ENCODE measurements around the gene IL11. TPM values are rescaled to one million over a fixed set of nuclear protein-coding genes. Genes with fewer than 3 reads are reported as not detected.
A peak's percentile ranks its signal among the peaks of the same experiment; 100 is the strongest.

Gene IL11
- polyA plus RNA-seq, 6 donors from 2014 or later = not detected

DNA sequence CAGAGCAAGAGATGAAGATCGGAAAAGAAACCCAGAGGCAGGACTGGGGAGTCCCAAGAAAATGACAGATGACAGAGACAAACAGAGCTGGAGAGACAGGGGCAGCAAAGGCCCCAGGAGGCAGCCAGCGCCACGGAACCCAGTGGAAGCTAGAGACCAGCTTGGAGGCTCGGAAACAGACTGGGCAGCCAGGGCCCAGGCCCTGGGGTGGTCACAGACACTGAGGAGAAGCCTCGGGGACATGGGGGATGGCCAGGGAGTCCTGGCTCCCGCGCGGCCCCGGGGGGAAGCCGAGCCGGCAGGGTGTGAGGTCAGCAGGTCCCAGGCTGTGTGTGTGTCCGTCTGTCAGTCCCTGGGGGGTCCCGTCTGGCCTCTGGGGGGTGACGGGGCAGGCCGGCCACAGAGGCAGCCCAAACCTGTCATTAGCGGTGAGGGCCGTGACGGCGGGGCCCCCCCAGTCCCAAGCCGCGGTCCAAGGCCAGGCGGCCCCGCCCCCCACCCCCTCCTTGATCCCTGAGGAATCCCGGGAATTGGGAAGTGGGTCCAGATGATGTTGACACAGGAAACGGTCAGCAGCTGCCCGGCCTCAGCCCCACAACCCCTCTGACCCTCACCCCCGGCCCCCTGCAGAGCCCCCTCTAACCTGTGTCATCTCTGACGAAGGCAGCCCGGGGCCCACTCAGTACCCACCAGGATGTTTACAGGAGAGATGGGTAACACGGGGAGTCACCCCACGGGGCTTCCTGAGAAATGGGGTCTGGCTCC lies 3.9 kb upstream of the IL11 start:
- Mint-ChIP-seq H3K27me3 (peaks cover 19 to 62% (median 51%) of the 10 kb centered on the region in 3 donors), H3K27ac (no peak overlapping the region), H3K4me3 (peak overlapping the region in 1 of 8 donors; percentile 42), H3K4me1 (peaks cover 9 to 24% (median 23%) of the 10 kb centered on the region in 3 donors), H3K36me3 (peaks cover 0 to 25% of the 10 kb centered on the region in 2 donors), H3K9me3 (peaks cover 0 to 6% (median 0%) of the 10 kb centered on the region in 7 donors)
- ATAC-seq (ENCODE audit: low read depth in 2 of 2) (no peak), DNase-seq (no peak)

- no peak overlapping the region for H3K27ac Mint-ChIP-seq
- H3K4me1 Mint-ChIP-seq = peaks cover 9 to 24% (median 23%) of the 10 kb centered on the region in 3 donors
- ATAC-seq (ENCODE audit: low read depth in 2 of 2) (no peak), DNase-seq (no peak)
- peaks cover 0 to 6% (median 0%) of the 10 kb centered on the region in 7 donors for H3K9me3 Mint-ChIP-seq
- H3K27me3 Mint-ChIP-seq = peaks cover 19 to 67% (median 51%) of the 10 kb centered on the region in 3 donors
- H3K36me3 Mint-ChIP-seq = peaks cover 0 to 25% of the 10 kb centered on the region in 2 donors
- peak overlapping the region in 2 of 8 donors; percentile 22 to 42 for H3K4me3 Mint-ChIP-seq
These were observed 3.2 kb upstream of the IL11 start for GRCh38 chr19:55373306-55373992.

- peaks cover 9 to 24% (median 23%) of the 10 kb centered on the region in 3 donors for H3K4me1 Mint-ChIP-seq
- ATAC-seq (ENCODE audit: low read depth in 2 of 2) (no peak), DNase-seq (no peak)
- H3K27me3 Mint-ChIP-seq = peaks cover 19 to 77% (median 51%) of the 10 kb centered on the region in 3 donors
- no peak overlapping the region for H3K27ac Mint-ChIP-seq
- H3K9me3 Mint-ChIP-seq = peaks cover 0 to 6% (median 0%) of the 10 kb centered on the region in 7 donors
- peak overlapping the region in 1 of 8 donors; percentile 44 for H3K4me3 Mint-ChIP-seq
- peaks cover 0 to 25% of the 10 kb centered on the region in 2 donors for H3K36me3 Mint-ChIP-seq
These were observed 2.2 kb upstream of the IL11 start for GRCh38 chr19:55372316-55373081.

GRCh38 chr19:55369653-55370304 lies 484 bp downstream of the IL11 start:
- peaks cover 23 to 79% (median 52%) of the 10 kb centered on the region in 3 donors for H3K27me3 Mint-ChIP-seq
- DNase-seq = no peak
- peaks cover 0 to 6% (median 0%) of the 10 kb centered on the region in 7 donors for H3K9me3 Mint-ChIP-seq

GRCh38 chr19:55368701-55369563 lies 1.3 kb downstream of the IL11 start:
- DNase-seq = peak; percentile 35
- H3K27me3 Mint-ChIP-seq = peaks cover 23 to 78% (median 49%) of the 10 kb centered on the region in 3 donors
- H3K27ac Mint-ChIP-seq = peak overlapping the region in 1 of 6 donors; percentile 22

More at GRCh38 chr19:55369653-55370304, 484 bp downstream of the IL11 start:
- H3K4me3 Mint-ChIP-seq = peak overlapping the region in 7 of 8 donors; percentile 72 to 88 (median 80)
- H3K4me1 Mint-ChIP-seq = peaks cover 9 to 20% (median 17%) of the 10 kb centered on the region in 3 donors
- peak overlapping the region in 2 of 6 donors; percentile 47 to 88 for H3K27ac Mint-ChIP-seq
- peaks cover 0 to 25% of the 10 kb centered on the region in 2 donors for H3K36me3 Mint-ChIP-seq
- peak; percentile 48 to 55 for ATAC-seq (ENCODE audit: low read depth in 2 of 2)

DNA sequence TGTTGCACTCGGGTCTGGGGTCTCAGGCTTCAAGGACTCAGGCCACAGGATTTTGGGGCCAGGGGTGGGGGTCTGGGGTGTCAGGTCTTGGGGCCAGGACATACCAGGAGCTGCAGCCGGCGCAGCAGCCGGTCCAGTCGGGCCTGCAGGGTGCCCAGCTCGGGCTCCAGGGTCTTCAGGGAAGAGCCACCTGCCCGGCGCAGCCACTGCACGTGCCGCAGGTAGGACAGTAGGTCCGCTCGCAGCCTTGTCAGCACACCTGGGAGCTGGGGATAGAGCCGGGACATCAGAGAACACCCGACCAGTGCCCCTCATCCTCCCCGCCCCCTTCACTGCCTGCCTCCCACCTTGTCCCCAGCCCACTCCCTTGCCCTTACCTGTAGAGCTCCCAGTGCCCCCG lies 2.2 kb downstream of the IL11 start:
- DNase-seq = no peak
- peaks cover 0 to 6% (median 0%) of the 10 kb centered on the region in 7 donors for H3K9me3 Mint-ChIP-seq
- H3K36me3 Mint-ChIP-seq = peaks cover 0 to 18% of the 10 kb centered on the region in 2 donors
- no peak overlapping the region for H3K27ac Mint-ChIP-seq
- H3K4me1 Mint-ChIP-seq = peaks cover 9 to 14% (median 11%) of the 10 kb centered on the region in 3 donors
- ATAC-seq (ENCODE audit: low read depth in 2 of 2) = no peak
- H3K27me3 Mint-ChIP-seq = peaks cover 20 to 74% (median 41%) of the 10 kb centered on the region in 3 donors
- H3K4me3 Mint-ChIP-seq = peak overlapping the region in 4 of 8 donors; percentile 1 to 50 (median 36)

More at GRCh38 chr19:55368701-55369563, 1.3 kb downstream of the IL11 start:
- peaks cover 0 to 24% of the 10 kb centered on the region in 2 donors for H3K36me3 Mint-ChIP-seq
- peak overlapping the region in 7 of 8 donors; percentile 35 to 81 (median 42) for H3K4me3 Mint-ChIP-seq
- peaks cover 0 to 6% (median 0%) of the 10 kb centered on the region in 7 donors for H3K9me3 Mint-ChIP-seq
- peak; percentile 61 to 64 for ATAC-seq (ENCODE audit: low read depth in 2 of 2)
- peaks cover 9 to 19% (median 16%) of the 10 kb centered on the region in 3 donors for H3K4me1 Mint-ChIP-seq

DNA sequence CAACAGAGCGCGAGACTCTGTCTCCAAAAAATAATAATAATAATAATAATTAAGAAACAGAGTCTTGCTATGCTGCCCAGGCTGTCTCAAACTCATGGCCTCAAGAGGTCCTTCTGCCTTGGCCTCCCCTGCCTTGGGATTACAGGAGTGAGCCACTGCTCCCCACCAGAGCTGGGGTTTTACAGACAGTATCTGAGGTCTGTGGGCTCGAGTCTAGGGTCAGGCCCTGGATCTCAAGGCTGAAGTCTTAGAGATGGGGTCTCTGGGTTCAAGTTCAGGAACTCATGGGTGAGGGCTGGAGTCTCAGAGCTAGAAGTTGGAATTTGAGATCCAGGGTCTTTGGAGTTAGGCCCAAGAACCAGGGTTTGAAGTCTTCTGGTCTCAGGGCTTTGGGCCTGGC lies 3.5 kb downstream of the IL11 start:
- Mint-ChIP-seq H3K4me1 (peaks cover 6 to 10% (median 6%) of the 10 kb centered on the region in 3 donors), H3K9me3 (peaks cover 0 to 6% (median 0%) of the 10 kb centered on the region in 7 donors), H3K4me3 (peak overlapping the region in 1 of 8 donors; percentile 63), H3K27ac (no peak overlapping the region), H3K27me3 (peaks cover 15 to 64% (median 33%) of the 10 kb centered on the region in 3 donors), H3K36me3 (peaks cover 0 to 18% of the 10 kb centered on the region in 2 donors)
- no peak for ATAC-seq (ENCODE audit: low read depth in 2 of 2)
- DNase-seq = no peak

- no peak for ATAC-seq (ENCODE audit: low read depth in 2 of 2)
- Mint-ChIP-seq H3K4me3 (no peak overlapping the region), H3K36me3 (peaks cover 0 to 14% of the 10 kb centered on the region in 2 donors), H3K27ac (no peak overlapping the region), H3K27me3 (peaks cover 12 to 59% (median 25%) of the 10 kb centered on the region in 3 donors), H3K4me1 (peaks cover 6 to 9% (median 6%) of the 10 kb centered on the region in 3 donors), H3K9me3 (peaks cover 0 to 4% (median 0%) of the 10 kb centered on the region in 7 donors)
- no peak for DNase-seq
These were observed 4.3 kb downstream of the IL11 start for GRCh38 chr19:55365964-55366363.

GRCh38 chr19:55365245-55365644 lies 5.0 kb downstream of the IL11 start:
- Mint-ChIP-seq H3K4me1 (peaks cover 3 to 6% (median 5%) of the 10 kb centered on the region in 3 donors), H3K27me3 (peaks cover 7 to 55% (median 17%) of the 10 kb centered on the region in 3 donors), H3K27ac (no peak overlapping the region), H3K36me3 (peaks cover 0 to 7% of the 10 kb centered on the region in 2 donors), H3K4me3 (no peak overlapping the region), H3K9me3 (no peaks in the 10 kb centered on the region)
- no peak for DNase-seq
- ATAC-seq (ENCODE audit: low read depth in 2 of 2) = no peak

DNA sequence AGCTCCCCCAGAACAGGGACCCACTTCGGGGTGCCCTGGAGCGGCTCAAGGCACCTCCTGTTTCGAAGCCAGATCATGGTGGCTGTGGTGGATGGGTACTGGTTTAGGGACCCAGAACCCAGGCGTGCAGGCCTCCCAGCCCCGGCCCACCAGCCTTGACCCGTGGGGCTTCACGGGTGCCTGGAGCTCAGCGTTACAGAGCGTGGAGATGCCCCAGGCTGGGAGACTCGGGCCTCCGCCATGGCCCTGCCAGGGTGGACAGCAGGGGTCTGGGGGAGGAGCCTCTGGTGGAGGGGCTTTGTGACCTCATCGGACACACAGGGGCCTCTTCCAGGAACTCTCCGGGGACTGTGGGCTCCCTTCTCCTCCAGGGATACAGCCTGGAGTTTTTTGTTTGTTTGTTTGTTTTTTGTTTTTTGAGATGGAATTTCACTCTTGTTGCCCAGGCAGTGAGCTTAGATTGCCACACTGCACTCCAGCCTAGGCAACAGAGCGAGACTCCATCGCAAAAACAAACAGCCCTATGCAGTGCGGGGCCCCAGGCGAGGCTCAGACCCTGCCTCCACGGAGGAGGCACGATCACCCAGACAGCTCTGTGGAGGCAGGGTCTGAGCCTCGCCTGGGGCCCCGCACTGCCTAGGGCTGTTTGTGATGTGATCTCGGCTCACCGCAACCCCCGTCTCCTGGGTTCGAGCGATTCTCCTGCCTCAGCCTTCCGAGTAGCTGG lies 7.1 kb downstream of the IL11 start, which contains the start of gene GARIN5B:
Gene GARIN5B, minus strand, starts transcription at position 271 of the 727 bp plus-strand sequence. Its CDS starts 194 bp downstream, at position 77.
- Mint-ChIP-seq H3K27ac (peak within 1 kb of the TSS in 1 of 6 donors; percentile 30), H3K4me3 (no peak within 1 kb of the TSS), H3K36me3 (no peaks in the 10 kb centered on the region), H3K9me3 (no peaks in the 10 kb centered on the region), H3K27me3 (peaks cover 7 to 46% (median 13%) of the 10 kb centered on the region in 3 donors), H3K4me1 (no peaks in the 10 kb centered on the region)
- no peak for DNase-seq
- no peak for ATAC-seq (ENCODE audit: low read depth in 2 of 2)
